Omental fat pad (tissue), 4 donors: ENCODE data around the gene MROH7. TPM values are rescaled to one million over a fixed set of nuclear protein-coding genes. Genes with fewer than 3 reads are reported as not detected.

Source experiments
- ATAC-seq: fragments of 150-250 bp; one replicate; pipeline ENCODE4 v1.9.1; 2016; ENCODE audit warnings: mild to moderate bottlenecking, moderate library complexity; ENCODE audit not compliant: low FRiP score
- DNase-seq: peaks from one replicate; pipeline ENCODE4 v3.0.0-alpha.2; 2019; ENCODE audit warnings: low spot score
- total RNA-seq, 4 donors: library from RNA; depleted of rRNA; stranded (reverse); fragments of >200 nt; gene quantifications; one replicate each; pipeline ENCODE4 v1.1.0, GENCODE V29; 2016
- TF ChIP-seq, protein P1 (sequence below), 3 donors: fragments of 450-650 bp; IDR thresholded peaks; one replicate each; pipeline ENCODE4 v1.5.1; 2016 to 2017; ENCODE audit warnings: antibody characterized with exemption in 3 of 3, mild to moderate bottlenecking in 3 of 3, moderate library complexity in 2 of 3

Gene MROH7
- total RNA-seq, 4 donors from 2014 or later, result 0.82 to 2.2 (median 1.4) TPM

DNA sequence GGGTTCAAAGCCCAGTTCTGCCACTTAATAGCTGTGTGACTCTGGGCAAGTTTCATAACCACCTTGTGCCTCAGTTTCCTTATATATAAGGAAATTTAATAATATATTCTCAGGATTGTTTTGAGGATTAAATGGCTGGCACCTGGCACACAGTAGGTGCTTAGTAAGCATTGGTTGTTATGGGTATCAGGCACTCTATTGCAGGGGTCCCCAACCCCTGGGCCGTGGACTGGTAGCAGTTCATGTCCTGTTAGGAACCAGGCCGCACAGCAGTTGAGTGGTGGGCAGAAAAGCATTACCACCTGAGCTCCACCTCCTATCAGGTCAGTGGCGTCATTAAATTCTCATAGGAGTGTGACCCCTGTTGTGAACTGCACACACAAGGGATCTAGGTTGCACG lies 104.3 kb downstream of the MROH7 start:
- DNase-seq, result no peak
- TF ChIP-seq, protein P1, sequence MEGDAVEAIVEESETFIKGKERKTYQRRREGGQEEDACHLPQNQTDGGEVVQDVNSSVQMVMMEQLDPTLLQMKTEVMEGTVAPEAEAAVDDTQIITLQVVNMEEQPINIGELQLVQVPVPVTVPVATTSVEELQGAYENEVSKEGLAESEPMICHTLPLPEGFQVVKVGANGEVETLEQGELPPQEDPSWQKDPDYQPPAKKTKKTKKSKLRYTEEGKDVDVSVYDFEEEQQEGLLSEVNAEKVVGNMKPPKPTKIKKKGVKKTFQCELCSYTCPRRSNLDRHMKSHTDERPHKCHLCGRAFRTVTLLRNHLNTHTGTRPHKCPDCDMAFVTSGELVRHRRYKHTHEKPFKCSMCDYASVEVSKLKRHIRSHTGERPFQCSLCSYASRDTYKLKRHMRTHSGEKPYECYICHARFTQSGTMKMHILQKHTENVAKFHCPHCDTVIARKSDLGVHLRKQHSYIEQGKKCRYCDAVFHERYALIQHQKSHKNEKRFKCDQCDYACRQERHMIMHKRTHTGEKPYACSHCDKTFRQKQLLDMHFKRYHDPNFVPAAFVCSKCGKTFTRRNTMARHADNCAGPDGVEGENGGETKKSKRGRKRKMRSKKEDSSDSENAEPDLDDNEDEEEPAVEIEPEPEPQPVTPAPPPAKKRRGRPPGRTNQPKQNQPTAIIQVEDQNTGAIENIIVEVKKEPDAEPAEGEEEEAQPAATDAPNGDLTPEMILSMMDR (IDR thresholded peaks at IDR 0.05), result no peak
- ATAC-seq, result no peak

DNA sequence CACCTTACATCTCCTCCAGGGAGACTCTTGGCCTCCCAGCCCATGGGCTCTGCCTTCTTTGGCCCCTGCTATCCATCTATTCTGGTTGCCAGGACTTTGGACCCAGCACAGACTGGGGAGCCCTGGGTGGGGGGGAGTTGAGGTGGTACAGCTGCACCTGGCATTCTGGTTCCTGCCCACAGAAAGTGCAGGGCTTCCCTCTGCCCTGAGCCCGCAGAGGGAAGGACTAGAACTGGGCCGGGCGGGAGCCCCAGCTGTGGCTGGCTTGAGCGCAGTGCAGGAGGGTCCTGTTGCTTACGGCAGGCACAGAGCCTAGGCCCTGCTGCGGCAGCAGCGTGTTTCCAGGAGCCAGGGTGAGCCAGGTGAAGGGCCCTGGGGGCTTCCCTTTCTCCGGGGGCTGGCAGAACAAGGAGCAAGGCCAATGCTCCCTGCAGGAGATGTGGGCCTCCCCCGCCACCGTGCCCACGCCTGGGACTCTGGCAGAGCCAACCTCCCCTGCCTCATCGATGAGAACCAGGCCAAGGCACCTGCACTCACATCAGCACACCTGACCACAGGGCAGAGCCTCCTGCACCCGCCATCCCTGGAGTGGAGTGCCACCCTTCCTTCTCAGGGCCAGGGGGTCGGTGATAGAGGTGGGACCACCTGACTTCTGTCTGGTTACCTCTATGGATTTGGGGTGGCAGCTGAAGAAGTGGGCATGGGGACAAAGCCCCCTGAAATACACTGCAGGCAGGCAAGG lies 106.7 kb downstream of the MROH7 start:
- DNase-seq, result no peak
- no peak for ATAC-seq
- TF ChIP-seq, protein P1 (IDR thresholded peaks at IDR 0.05), result no peak

DNA sequence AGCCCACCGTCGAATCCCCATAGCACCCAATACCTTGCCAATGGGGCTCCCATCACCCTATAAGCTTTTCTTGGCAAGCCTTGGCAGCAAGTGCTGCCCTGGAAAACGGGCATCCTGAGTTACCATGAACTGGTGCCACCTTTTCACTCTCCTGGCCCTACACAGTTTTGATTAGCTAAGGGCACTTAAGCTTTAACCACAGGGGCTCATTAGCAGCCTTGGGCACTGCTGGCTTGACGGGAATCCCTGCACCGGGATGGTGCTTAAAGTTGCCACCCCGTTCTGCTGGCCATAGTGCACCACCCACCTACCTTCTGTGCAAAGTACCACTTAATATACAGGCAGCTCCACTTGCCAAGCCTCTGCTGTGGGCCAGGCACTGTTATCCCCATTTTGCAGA lies 109.0 kb downstream of the MROH7 start:
- no peak for ATAC-seq
- TF ChIP-seq, protein P1 (IDR thresholded peaks at IDR 0.05), result no peak
- no peak for DNase-seq

DNA sequence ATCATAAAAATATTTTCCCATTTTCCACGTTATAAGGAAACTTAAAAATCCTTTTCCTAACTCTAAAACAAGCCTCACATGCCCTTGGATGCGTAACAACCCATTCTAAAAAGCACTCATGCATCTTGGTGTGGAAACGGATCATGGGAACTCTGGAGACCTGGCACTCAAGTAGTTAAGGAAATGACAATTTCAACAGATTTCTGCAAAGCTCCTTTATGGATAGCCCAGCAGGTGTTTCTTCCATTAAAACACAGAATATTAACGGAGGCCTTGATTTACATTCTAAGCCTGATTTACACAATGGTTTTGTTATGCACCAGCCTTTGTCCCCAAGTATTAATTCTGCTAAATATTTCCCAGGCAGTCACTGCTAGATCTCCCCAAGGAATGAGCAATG lies 109.8 kb downstream of the MROH7 start:
- TF ChIP-seq, protein P1 (IDR thresholded peaks at IDR 0.05), result no peak
- DNase-seq (no peak), ATAC-seq (no peak)

DNA sequence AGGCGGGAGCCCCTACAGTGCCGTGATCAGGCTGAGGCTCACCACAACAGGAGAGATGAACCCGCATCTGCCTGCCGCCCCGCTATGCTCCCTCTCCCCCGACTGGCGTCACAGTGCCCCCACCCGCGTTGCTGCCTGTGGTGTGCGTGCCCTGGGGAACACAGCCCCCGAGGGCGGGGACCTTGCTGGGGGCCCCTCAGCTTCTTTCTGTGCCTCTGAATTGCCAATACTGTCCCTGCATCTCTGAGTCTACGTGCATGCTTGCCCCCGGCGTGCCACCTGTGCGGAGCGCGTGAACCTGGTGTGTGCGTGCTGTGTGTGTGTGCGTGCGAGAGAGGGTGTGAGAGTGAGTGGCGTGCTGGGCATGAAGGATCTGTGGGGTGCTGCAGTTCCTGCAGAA lies 112.5 kb downstream of the MROH7 start:
- TF ChIP-seq, protein P1 (IDR thresholded peaks at IDR 0.05), result no peak
- ATAC-seq, result no peak
- no peak for DNase-seq

DNA sequence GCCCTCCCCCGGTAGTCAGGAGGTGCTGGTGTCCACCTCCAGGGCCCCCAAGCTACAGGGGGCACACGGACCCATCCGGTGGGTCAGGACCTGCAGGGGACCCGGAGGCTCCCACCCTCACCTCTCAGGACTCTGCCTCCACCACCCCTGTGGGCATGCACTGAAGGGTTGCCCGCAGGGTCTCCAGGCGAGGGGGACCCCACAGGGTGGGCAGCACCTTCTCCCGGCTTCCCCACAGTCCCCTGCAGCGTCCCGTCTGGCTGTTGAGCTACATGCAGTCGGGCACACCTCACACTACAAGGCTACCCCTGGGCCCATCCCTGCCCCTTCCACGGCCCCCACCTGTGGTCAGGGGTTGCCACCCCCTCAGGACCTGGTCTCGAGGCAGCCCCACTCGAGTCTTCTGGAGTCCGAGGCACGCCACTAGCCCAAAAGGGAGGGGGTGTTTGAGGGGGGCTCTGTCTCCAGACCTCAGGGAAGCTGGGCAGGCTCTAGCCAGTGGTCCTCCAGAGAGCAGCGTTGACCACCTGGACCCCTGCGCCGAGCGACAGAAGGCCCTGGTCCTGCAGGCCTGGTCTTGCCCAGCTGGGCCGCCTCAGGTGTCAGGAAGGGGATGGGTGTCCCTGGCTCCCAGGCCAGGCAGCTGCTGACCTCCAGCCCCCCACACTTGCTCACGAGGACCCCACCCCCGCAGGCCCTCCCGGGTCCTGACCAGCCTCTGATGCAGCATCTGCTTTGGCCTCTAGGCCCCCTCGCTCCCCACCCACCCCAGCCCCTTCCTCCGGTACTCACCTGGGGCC lies 113.1 kb downstream of the MROH7 start:
- DNase-seq (no peak), ATAC-seq (no peak)
- TF ChIP-seq, protein P1 (IDR thresholded peaks at IDR 0.05), result no peak
